GM18870 (cell line): Measurements from ENCODE around the gene SH3D19.

ENCODE experiments used
- ATAC-seq: cut with Tn5 transposase; IDR thresholded peaks from one replicate; pipeline ENCODE4 v1.9.1; 2021; ENCODE audit warnings: moderate library complexity; ENCODE audit not compliant: unreplicated experiment

The SH3D19 gene, protein sequence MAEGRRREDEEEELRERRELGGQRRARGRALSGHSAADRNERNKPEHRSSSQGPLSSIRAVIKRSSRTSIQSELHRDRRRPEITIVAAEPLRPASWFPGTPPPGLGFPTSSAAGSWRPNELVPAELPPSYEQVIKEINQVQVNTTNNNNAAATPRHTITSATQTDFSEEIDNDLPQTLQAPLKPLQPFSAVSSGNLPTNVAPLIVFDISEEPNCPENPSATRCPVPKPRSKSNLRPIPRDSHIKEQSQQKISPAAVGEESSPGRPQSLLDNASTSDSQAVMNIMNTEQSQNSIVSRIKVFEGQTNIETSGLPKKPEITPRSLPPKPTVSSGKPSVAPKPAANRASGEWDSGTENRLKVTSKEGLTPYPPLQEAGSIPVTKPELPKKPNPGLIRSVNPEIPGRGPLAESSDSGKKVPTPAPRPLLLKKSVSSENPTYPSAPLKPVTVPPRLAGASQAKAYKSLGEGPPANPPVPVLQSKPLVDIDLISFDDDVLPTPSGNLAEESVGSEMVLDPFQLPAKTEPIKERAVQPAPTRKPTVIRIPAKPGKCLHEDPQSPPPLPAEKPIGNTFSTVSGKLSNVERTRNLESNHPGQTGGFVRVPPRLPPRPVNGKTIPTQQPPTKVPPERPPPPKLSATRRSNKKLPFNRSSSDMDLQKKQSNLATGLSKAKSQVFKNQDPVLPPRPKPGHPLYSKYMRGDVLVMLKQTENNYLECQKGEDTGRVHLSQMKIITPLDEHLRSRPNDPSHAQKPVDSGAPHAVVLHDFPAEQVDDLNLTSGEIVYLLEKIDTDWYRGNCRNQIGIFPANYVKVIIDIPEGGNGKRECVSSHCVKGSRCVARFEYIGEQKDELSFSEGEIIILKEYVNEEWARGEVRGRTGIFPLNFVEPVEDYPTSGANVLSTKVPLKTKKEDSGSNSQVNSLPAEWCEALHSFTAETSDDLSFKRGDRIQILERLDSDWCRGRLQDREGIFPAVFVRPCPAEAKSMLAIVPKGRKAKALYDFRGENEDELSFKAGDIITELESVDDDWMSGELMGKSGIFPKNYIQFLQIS

DNA sequence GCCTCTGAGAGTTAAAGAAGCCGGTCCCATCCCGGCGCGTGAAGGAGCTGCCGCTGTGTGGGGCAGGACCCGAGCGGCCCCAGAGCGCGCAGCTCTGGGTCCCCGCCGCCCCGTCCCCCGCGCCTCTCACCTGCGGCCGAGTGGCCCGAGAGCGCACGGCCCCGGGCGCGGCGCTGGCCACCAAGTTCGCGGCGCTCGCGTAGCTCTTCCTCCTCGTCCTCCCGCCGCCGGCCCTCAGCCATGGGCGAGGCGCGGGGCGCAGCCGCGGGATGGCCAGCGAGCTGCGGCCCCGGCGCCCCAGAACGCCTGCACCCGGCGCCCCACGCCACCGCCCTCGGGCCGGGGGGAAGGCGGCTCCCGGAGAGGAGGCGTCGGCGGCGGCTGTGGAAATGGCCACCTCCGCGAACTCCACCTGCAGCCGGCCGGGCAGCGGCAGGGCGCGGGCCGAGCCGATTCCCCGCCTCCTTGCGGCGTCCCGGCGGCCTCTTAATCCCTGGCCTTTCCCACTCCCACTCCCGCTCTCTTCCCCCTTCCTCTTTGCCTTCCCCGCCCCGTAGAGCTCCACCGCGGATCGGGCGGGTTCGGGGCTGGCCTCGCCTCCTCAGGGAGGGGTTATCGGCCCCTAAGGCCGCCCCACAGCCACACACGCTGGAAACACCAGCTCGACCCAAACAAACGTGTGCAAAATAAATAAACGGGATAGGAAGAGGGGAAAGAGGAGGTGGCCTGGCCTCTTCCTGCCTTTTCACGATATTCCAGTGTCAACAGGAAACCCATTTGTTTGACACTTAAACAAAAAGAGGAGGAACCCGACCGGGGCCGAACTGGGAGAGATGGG, at the start of gene SH3D19:
SH3D19 (minus strand) TSS at position 495 of the 838 bp plus-strand sequence; CDS start at position 242, 253 bp downstream.
- ATAC-seq = no peak

DNA sequence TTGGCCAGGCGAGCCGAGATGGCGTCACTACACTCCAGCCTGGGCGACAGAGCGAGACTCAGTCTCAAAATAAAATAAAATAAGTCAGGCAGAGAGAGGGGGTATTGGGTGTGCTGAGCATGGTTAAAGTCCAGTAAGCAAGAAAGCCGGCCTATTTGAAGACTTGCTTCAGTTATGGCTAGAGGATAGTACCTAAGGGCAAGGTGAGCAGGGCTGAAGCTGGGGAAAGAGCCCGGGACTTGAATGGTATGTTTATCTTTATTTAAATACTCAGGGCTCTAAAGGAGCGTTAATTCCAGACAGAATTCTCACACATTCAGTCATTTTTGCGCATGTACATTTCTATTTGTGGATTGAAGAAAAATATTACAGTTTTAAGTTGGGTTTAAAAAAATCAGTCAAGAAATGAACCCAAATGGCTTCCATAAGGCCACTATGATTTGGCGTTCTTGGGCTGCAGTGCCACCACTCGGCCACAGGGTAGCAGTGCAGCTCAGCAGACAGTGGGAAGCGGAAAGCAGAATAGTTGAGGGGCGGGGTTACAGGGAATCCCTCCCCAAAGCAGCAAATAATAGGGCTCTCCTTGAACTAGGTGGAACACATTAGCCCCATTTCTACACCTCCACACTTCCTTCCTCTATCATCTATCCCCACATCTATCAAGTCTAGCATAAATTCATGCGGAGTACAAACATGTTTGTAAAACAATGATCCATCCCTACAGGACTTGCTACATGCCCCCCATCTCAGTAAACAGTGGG, 37.2 kb upstream of the SH3D19 start:
- ATAC-seq = peak; percentile 84

DNA sequence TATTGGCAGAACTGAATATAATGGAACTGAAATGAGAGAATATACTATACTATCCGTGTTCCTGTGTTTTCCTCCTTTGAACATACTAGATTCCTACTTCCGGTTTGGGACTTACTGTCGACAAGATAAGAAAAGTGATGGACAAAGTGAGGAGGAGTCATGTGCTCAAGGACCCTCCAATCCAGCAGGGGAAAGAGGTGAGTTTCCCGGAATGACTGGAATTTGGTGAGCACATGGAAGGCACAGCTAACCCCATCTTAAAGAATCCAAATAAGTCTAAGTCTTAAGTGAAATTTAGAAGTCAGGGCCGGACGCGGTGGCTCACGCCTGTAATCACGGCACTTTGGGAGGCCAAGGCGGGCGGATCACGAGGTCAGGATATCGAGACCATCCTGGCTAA, 36.6 kb upstream of the SH3D19 start:
- no peak for ATAC-seq

DNA sequence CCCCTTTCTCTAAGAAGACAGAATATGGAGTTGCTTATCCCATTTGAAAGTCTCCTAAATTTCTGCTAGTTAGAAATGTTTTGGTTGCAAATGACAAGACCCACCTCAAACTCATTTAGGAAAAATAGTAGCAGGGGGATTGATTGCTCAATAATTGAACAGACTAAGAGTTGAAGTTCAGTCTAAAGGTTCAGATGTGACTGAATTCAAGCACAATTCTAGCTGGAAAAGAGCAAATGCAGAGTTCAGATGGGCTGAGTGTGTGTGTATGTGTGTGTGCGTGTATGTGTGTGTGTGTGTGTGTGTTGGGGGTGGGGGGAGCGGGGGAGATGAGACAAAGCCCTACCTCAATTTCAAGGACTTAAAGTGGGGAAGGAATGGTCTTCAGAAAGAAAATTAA, 35.7 kb upstream of the SH3D19 start:
- ATAC-seq = no peak

DNA sequence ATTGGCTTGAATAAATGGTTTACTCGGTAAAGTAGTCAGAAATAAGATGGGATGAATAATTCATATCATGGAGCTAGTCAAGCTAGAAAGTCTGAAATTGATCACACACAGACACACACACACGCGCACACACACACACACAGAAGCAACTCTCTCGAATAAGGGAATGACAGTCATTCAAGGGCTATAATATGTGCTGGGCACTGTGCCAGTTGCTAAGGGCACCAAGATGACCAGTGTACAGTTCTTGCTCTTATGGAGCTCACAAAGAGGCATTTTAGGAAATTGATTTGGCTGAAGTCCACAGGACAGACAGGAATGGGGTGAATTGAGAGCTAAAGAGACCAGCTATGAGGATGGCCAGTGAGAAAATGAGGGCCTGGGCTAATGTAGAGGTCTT, 34.2 kb upstream of the SH3D19 start:
- no peak for ATAC-seq

DNA sequence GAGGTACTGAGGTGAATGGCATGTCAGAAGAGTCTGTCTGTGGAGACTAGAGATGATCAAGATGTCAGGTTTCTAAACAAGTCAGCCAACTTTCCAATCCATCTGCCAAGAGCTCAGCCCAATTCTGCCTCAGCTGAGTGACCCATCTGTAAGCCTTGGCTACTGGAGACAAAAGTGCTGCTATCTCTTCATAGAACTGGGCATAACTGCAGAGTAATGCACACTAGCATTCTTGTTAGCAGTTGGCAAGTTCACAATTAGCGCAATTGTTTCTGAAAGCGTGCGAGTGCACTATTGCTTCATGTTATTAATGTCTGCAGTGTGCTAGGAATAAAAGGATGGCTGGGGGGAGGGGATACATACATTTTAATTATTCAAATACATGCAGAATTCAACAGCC, 32.9 kb upstream of the SH3D19 start:
- ATAC-seq = no peak

DNA sequence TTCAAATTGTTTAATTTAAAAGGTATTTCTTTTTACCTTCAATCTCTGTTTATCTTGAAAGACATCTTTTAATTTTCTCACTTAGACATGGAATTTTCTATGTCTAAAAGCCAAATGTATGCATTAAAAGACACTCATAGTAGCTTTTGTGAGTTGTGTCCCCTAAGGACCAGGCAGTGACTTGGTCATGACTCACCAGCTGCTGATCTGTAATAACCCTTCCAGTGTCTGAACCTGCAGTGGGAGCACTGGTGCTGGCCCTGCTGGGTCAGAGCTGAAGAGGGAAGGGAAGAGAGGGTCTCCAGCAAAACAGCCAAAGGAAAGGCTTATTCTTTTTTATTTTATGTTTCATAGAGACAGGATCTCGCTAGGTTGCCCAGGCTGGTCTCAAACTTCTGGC, 31.1 kb upstream of the SH3D19 start:
- ATAC-seq = no peak

DNA sequence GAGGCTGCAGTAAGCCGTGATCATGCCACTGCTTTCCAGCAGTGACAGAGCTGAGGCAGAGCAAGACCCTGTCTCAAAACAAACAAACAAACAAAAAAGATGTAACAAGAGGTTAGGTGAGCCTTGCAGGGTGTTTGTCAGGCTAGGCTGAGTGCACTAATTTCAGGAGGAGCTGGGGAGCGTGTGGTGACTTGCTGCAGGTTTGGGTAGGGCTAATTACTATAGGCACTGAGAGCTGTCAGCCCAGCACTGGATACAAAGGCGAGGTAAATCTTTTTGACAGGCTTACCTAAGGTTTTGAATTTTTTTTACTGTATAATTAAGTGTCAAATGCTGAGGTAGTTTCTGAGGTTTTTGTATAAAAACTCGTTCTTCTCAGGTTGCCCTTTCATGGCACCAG, 29.8 kb upstream of the SH3D19 start:
- no peak for ATAC-seq

DNA sequence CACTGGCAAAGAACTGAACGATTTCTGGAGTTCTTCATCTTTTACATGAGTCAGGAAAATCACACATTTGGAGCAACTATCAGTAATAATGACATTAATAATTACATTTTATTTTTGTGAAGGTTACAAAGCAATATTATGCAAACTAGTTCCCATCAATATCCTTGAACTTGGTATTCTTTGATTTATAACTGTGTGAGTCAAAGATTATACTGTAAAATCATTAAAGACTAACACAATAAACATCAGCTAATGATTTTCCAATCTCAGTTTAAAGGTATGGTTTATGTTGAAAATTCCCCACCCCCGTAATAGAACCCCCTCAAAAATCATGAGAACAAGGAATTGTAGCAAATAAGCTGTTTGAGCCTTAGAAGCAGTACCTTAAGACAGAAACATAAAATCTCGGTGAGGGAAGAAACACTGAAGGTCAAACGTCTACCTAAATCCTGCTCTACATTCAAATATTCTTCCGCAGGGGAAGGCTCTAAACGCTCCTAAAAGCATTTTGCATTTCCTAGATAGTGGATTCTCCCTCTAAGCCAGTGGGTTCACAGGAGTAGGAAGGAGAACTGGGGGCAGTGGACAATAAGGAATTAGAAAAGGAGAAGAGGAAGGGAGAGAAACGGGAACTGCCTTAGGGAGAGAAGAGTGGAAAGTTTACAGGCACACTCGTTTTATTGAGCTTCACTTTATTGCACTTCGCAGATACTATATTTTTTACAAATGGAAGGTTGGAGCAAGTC, 22.3 kb upstream of the SH3D19 start:
- ATAC-seq = no peak

DNA sequence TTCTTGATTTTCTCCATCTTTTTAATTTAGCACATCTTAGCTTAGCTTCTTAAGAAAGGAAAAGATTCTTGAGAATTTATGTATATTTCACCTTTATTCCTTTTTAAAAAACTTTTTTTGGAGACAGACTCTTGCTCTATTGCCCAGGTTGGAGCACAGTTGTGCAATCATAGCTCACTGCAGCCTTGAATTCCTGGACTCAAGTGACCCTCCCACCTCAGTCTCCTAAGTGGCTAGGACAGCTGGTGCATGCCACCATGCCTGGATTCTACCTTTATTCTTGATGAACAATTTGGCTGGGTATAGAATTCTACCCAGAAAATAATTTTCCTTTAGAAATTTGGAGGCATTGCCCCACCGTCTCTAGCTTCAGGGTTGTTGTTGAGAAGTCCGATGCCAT, 19.5 kb upstream of the SH3D19 start:
- ATAC-seq = no peak

DNA sequence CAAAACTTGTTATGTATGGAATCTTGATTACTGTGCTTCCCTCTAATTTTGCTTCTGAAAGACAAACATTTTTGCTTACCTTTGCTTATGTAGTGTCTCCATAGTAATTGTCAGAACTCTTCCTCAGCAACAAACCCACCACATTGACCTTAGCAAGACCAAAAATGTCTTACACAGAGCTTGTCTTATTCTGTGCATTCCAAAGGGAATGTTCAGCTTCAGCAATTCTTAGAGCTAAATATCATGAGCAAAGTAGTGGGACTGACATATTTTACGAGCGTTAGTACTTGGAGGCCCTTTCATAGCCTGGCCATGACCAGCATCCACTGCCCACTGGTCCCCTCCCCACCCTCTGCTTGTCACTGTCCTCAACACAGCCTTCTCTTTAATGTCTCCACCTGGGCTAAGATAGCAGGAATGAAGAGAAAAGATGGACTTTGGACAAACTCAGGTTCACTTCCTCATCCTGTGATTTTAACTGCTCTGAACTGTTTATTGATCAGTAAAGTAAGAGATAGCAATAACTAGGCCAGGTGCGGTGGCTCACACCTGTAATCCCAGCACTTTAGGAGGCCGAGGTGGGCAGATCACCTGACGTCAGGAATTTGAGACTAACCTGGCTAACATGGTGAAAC, 15.5 kb upstream of the SH3D19 start:
- no peak for ATAC-seq

DNA sequence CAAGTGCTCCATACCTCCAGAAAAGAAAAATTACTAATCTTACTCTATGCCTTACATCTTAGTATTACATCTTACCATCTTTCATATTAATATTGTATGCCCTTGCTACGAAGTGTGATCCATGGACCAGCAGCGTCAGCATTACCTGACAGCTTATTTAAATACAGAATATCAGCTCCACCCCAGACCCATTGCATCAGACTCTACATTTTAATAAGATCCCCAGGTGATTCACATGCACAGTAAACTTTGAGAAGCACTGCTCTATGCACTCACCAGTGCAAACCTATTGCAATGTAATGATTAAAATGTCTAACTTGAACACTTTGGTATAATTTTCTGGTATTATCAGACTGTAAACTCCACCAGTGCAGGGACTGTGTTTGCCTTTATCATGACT, 14.1 kb upstream of the SH3D19 start:
- ATAC-seq = no peak

DNA sequence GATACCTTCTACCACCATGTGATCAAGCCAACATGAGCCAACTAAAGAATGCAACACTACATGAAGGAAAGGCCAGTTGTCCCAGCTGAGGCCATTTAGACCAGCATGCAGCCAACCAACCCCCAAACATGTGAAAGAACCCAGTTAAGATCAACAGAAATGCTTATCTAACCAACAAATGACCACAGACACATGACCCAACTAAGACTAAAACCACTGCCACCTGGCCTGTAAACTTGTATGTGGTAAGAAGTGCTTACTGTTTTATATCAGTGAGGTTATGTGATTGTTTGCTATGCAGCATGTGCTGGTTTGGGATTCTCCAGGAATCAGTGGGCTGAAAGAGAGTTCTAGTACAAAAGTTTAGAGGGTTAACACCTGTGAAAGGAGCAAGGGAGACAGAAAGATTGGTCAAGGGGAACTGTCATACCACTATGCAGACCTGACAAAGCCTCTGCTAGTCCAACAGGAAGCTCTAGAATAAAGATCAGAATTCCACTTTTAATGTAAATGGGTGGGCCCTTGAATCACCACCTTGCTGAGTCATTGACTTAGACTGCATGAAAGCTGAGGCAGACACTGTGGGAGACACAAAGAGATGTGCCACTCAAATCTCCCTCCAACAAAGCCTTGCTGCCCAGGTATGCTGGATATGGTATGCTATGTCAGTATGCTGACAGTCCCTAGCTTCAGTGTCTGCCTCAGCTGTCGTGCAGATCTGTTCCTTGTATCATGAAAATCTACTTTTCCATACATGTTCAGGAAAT, 6.1 kb upstream of the SH3D19 start:
- ATAC-seq = no peak

DNA sequence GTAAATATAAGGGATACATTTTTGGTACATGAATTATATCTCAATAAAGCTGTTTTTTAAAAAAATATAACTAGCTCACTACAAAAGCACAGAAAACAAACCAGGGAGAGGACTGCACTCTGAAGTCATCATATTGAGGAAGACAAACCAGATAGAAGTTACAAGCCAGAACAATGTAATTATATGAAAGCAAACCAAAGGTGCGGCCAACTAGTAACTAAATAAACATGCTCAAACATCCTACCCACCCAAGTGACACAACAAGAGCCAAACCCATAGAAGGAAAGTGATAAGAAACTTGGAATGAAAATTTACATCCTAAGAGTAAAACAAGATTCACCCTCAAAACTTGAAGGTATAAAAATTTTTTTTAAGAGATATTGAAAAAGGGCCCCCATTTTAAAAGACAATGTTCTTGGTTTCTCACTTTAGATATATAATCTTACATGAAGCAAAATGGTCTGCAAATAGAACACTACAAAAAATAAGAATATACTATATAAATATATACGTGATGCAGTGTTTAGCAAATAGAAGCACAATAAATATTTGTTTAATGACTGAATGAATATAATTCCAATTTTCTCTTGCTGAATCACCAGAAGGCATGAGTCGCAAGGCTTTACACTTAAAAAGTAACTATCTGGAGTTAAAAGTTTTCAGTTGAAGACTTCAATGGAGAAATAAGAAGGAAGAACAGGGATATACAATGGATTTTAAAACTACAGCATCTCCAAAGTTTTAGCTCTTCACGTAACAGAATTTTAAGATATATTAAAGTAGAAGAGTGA, 4.0 kb upstream of the SH3D19 start:
- no peak for ATAC-seq

DNA sequence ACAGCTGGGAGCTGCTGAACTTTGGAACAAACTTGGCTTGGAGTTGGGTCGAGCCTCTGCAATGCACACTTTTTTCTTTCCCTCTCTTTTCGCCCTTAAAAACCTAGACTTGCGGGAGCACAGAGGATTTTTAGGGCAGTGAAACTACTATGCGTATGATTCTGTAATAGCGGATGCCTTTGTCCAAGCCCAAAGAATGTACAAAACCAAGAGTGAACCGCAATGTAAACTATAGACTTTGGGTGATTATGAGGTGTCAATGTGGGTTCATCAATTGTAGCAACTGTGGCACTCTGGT, 493 bp upstream of the SH3D19 start:
- ATAC-seq = no peak

DNA sequence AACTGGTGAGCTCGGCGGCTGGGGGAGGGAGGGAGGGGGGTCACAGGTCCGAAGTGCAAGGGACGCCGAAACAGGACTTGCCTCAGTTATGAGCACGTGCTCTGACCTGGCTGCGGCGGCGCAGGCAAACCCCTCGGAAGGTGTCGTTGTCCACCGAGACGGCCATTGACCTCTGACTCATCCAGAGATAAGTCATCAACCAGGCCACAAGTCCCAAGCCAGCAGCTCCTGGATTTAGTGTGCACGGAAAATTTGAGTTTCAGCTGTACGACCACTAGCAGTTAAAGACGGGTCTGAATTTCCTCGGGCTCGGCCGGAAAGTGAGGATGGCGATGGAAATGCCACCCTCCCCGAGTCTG, 674 bp downstream of the SH3D19 start:
- no peak for ATAC-seq

DNA sequence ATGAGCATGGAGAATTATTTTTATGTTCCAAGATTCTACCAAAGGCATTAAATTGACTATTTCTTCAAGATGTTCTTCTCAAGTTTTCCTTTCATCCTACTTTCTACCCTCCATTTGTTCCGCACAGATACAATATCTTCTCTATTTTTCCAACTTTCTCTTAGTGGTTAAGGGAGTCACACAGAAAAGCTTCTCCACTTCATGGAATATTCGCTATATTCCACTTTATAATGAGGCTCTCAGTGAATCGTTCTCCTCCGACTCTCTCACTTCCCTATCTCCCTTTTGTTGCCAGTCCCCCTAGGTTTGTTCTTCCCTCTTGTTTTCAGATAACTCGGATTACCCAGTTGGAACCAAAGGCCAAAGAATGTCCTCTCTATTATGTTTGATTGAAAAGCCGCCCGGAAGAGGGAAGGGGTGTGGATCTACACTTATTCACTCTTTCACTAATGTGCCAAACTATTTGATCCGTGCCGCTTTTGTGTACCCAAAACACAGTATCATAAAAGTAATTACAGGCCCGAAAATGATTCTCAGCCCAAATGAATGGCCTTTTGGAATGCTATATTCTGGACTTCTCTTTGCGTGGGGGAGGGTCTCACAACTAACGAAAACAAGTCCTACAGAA, 1.2 kb downstream of the SH3D19 start:
- no peak for ATAC-seq
